GM23338 (cell line): ENCODE results near the gene PMVK. TPM values are rescaled to one million over a fixed set of nuclear protein-coding genes. Genes with fewer than 3 reads are reported as not detected.

Experiments
- ATAC-seq: fragments of 200-7000 bp; cut with Tn5 transposase; 3 replicates; pipeline ENCODE4 v1.9.1; 2020
- DNase-seq: peaks from one replicate; pipeline ENCODE4 v3.0.0-alpha.2; 2015; ENCODE audit warnings: low spot score
- H2AFZ ChIP-seq: fragments of 200-600 bp; sonication (generic); 2 replicates; pipeline ENCODE4 v1.8.0; 2016; ENCODE audit warnings: antibody characterized with exemption, mild to moderate bottlenecking, moderate library complexity
- H3F3A ChIP-seq: fragments of 200-600 bp; sonication (generic); replicated peaks from 2 replicates; pipeline ENCODE4 v1.8.0; 2017; ENCODE audit warnings: antibody characterized with exemption, mixed run types, low read depth
- H3K27ac ChIP-seq: fragments of 200-600 bp; sonication (generic); 2 replicates; pipeline ENCODE4 v1.6.1; 2016; ENCODE audit warnings: low read depth
- H3K27me3 ChIP-seq: fragments of 200-600 bp; sonication (generic); 2 replicates; pipeline ENCODE4 v1.8.0; 2016; ENCODE audit warnings: mild to moderate bottlenecking, mixed run types, moderate library complexity; ENCODE audit not compliant: insufficient read depth
- H3K36me3 ChIP-seq: fragments of 200-600 bp; sonication (generic); 2 replicates; pipeline ENCODE4 v1.8.0; 2016; ENCODE audit warnings: mild to moderate bottlenecking; ENCODE audit not compliant: insufficient read depth
- H3K4me1 ChIP-seq: fragments of 200-600 bp; sonication (generic); 2 replicates; pipeline ENCODE4 v1.8.0; 2016; ENCODE audit warnings: mild to moderate bottlenecking, moderate library complexity; ENCODE audit not compliant: insufficient read depth
- H3K4me2 ChIP-seq: fragments of 200-600 bp; sonication (generic); 2 replicates; pipeline ENCODE4 v1.7.1; 2017; ENCODE audit warnings: mixed run types
- H3K4me3 ChIP-seq: fragments of 200-600 bp; sonication (generic); 2 replicates; pipeline ENCODE4 v1.6.1; 2016; ENCODE audit warnings: mixed run types
- H3K79me2 ChIP-seq: fragments of 200-600 bp; sonication (generic); replicated peaks from 2 replicates; pipeline ENCODE4 v1.8.0; 2017; ENCODE audit warnings: mild to moderate bottlenecking; ENCODE audit not compliant: insufficient read depth
- H3K9me2 ChIP-seq: fragments of 200-600 bp; sonication (generic); 2 replicates; pipeline ENCODE4 v1.8.0; 2017; ENCODE audit not compliant: insufficient read depth
- H4K20me1 ChIP-seq: fragments of 200-600 bp; sonication (generic); replicated peaks from 2 replicates; pipeline ENCODE4 v1.8.0; 2017; ENCODE audit warnings: mild to moderate bottlenecking; ENCODE audit not compliant: insufficient read depth
- H3K27ac Mint-ChIP-seq: 2 replicates; pipeline ENCODE4 v1.8.0; 2020; ENCODE audit warnings: inconsistent platforms, mild to moderate bottlenecking, moderate library complexity, mixed read lengths
- H3K27me3 Mint-ChIP-seq: 3 replicates; pipeline ENCODE4 v1.8.0; 2022; ENCODE audit warnings: low read depth, mild to moderate bottlenecking, moderate library complexity, mixed read lengths, inconsistent platforms; ENCODE audit not compliant: insufficient read depth, poor library complexity
- H3K36me3 Mint-ChIP-seq: 3 replicates; pipeline ENCODE4 v1.8.0; 2021; ENCODE audit warnings: low read depth, mild to moderate bottlenecking, inconsistent platforms, moderate library complexity, mixed read lengths
- H3K4me1 Mint-ChIP-seq: 3 replicates; pipeline ENCODE4 v1.8.0; 2020; ENCODE audit warnings: mild to moderate bottlenecking, inconsistent platforms, mixed read lengths
- H3K4me3 Mint-ChIP-seq: 3 replicates; pipeline ENCODE4 v1.8.0; 2021; ENCODE audit warnings: moderate library complexity, mild to moderate bottlenecking, inconsistent platforms, mixed read lengths
- H3K9me3 Mint-ChIP-seq: 3 replicates; pipeline ENCODE4 v1.8.0; 2020; ENCODE audit warnings: moderate library complexity, mild to moderate bottlenecking, inconsistent platforms, mixed read lengths
- CREB1 ChIP-seq: fragments of 250-450 bp; sonication (Bioruptor Pico); IDR thresholded peaks from 2 replicates; pipeline ENCODE4 v1.5.0; 2020; ENCODE audit warnings: low read depth, mild to moderate bottlenecking, moderate library complexity
- CTCF ChIP-seq, 2 experiments: fragments of 200-600 bp in 1 of 2; sonication (generic) in 1 of 2; conservative IDR thresholded peaks; 2 replicates each; pipeline versions ENCODE4 v1.5.1 to v1.6.1; 2016 to 2017; ENCODE audit warnings: antibody characterized with exemption in 2 of 2, low read depth in 2 of 2, mild to moderate bottlenecking in 2 of 2, moderate library complexity in 1 of 2
- ETS1 ChIP-seq: IDR thresholded peaks from 2 replicates; pipeline ENCODE4 v1.6.1; 2016; ENCODE audit warnings: antibody characterized with exemption
- EZH2 ChIP-seq: fragments of 200-600 bp; sonication (generic); IDR thresholded peaks from one replicate; pipeline ENCODE4 v1.8.0; 2017; ENCODE audit warnings: antibody characterized with exemption, mild to moderate bottlenecking, low read depth; ENCODE audit not compliant: unreplicated experiment
- JUNB ChIP-seq: IDR thresholded peaks from one replicate; pipeline ENCODE4 v1.6.1; 2016; ENCODE audit warnings: antibody characterized with exemption; ENCODE audit not compliant: unreplicated experiment
- NANOG ChIP-seq: IDR thresholded peaks from 2 replicates; pipeline ENCODE4 v1.6.1; 2016; ENCODE audit warnings: antibody characterized with exemption, borderline replicate concordance
- POLR2AphosphoS5 ChIP-seq: IDR thresholded peaks from 2 replicates; pipeline ENCODE4 v1.6.1; 2016; ENCODE audit warnings: antibody characterized with exemption, low read depth
- REST ChIP-seq: IDR thresholded peaks from one replicate; pipeline ENCODE4 v1.6.1; 2018; ENCODE audit warnings: antibody characterized with exemption; ENCODE audit not compliant: unreplicated experiment
- STAT1 ChIP-seq: IDR thresholded peaks from one replicate; pipeline ENCODE4 v1.6.1; 2016; ENCODE audit warnings: antibody characterized with exemption; ENCODE audit not compliant: unreplicated experiment
- ZNF114 ChIP-seq: fragments of 250-450 bp; sonication (Bioruptor Pico); IDR thresholded peaks from 2 replicates; pipeline ENCODE4 v1.5.0; 2020; ENCODE audit warnings: mild to moderate bottlenecking, moderate library complexity
- ZNF331 ChIP-seq: fragments of 250-450 bp; sonication (Bioruptor Pico); IDR thresholded peaks from 2 replicates; pipeline ENCODE4 v1.5.0; 2020; ENCODE audit warnings: low read depth, mild to moderate bottlenecking, moderate library complexity
- ZNF462 ChIP-seq: fragments of 250-450 bp; sonication (Bioruptor Pico); IDR thresholded peaks from 2 replicates; pipeline ENCODE4 v1.5.0; 2020; ENCODE audit warnings: mild to moderate bottlenecking, moderate library complexity
- polyA plus RNA-seq: library from polyadenylated mRNA; unstranded; fragments of >200 nt; fragmentation: Nextera tagmentation; extraction: Ambion mirVana; gene quantifications from 2 replicates; pipeline ENCODE4 v1.2.1, GENCODE V29; 2016
- total RNA-seq: library from RNA; depleted of rRNA; stranded (reverse); fragments of >200 nt; shearing (Covaris generic); gene quantifications from 2 replicates; pipeline ENCODE4 v1.2.3, GENCODE V29; 2014

PMVK gene
- total and polyA plus RNA-seq, 2 experiments from 2014 or later, result 8.1 to 25.0 TPM

- H4K20me1 ChIP-seq, result no peaks in the 10 kb centered on the region
- H3K4me2 ChIP-seq, result no peak overlapping the region
- H3K9me2 ChIP-seq, result no peaks in the 10 kb centered on the region
- Mint-ChIP-seq H3K27me3 (peaks cover 11% of the 10 kb centered on the region), H3K36me3 (no peaks in the 10 kb centered on the region; the same call in 2 of the 3 replicates), H3K4me3 (no peak overlapping the region), H3K4me1 (peaks cover 19% of the 10 kb centered on the region), H3K27ac (no peak overlapping the region), H3K9me3 (no peaks in the 10 kb centered on the region)
- no peaks in the 10 kb centered on the region for H3K79me2 ChIP-seq
- peaks cover 6% of the 10 kb centered on the region for H3K4me1 ChIP-seq
- no peaks in the 10 kb centered on the region for H3K27me3 ChIP-seq
- H3K36me3 ChIP-seq, result no peaks in the 10 kb centered on the region
- DNase-seq (no peak), ATAC-seq (no peak)
- H3K4me3 ChIP-seq, result no peak overlapping the region
- no peaks in the 10 kb centered on the region for H3F3A ChIP-seq
- TF ChIP-seq STAT1 (no peak), CREB1 (CRISPR knock-in tag) (no peak), ZNF462 (no peak), ZNF114 (CRISPR knock-in tag) (no peak), JUNB (no peak), CTCF (conservative IDR thresholded peaks at IDR 0.05; ENCODE audit: low read depth in 2 of 2) (no peak), ETS1 (no peak), REST (no peak), POLR2AphosphoS5 (no peak), ZNF331 (CRISPR knock-in tag) (no peak), EZH2 (no peak), NANOG (no peak)
- H3K27ac ChIP-seq, result no peak overlapping the region
- H2AFZ ChIP-seq, result no peak overlapping the region
Observed at GRCh38 chr1:154945160-154945961, 8.8 kb upstream of the PMVK start.
